ENCODE results near the gene MAML1. TPM values are rescaled to one million over a fixed set of nuclear protein-coding genes. Genes with fewer than 3 reads are reported as not detected.

Gene MAML1
- total and polyA plus RNA-seq, 2 donors (not counting 1 experiment from before 2014, with no cell fraction given), result 12.0 to 50.6 TPM

DNA sequence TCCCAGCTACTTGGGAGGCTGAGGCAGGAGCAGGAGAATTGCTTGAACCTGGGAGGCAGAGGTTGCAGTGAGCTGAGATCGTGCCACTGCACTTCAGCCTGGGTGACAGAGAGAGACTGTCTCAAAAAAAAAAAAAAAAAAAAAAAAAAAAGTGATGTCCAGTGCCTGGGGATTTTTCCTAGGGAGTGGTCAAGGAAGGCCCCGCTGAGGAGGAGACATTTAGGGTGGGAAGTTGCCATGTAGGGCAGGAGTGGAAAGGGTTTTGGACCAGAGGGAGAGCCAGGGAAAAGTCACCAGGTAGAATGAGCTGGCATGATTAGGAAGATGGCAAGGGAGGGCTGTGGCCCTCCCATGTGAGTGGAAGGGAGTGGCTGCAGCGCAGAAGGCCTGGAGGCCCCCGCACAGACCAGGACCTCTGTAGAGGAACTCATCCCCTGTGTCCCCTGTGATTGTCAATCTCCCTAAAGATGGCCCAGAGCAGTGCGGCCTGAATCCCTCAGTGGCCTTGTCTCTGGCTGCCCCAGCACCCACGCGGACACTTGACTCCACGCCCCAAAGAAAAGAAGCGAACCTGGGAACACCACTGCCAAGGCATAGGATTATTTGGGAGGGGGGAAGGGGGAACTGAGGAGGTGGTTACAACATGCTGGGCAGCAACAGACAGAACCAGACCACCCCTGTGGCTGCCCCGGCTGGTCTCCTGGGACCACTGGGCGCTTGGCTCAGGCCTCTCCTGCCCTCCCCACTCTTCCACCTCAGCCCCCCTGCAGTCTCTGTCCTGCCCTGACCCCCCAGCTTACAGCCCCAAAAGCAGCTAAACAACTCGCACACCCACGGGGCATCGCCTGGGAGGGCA, 85.5 kb downstream of the MAML1 start:
- H3K4me1 Mint-ChIP-seq, result peaks cover 50% of the 10 kb centered on the region
- ATAC-seq (ENCODE audit: low read depth), result no peak
- ChIA-PET CTCF (no interaction called here), POLR2A (interaction anchor here (1.9 to 3.4 kb wide), 2 partner anchors 11 to 22 kb away, joined by 8 to 44 read pairs; partner anchors contain the start of gene MGAT4B)
- Histone ChIP-seq H3K36me3 (replicated peaks in 1 of 2; ENCODE audit: control extremely low read depth in 1 of 2, control insufficient read depth in 1 of 2, extremely low read depth in 1 of 2, insufficient read depth in 2 of 2, low read length in 1 of 2) (peaks cover 0 to 10% of the 10 kb centered on the region in 2 experiments), H3K9ac (ENCODE audit: low read length) (peak overlapping the region; percentile 98), H2AFZ (ENCODE audit: insufficient read depth, low read depth, low read length, poor library complexity, severe bottlenecking) (peak overlapping the region; percentile 66), H3K27ac (ENCODE audit: low read length in 2 of 2) (peak overlapping the region; percentile 73 to 98), H3K79me2 (ENCODE audit: control insufficient read depth, insufficient read depth, low read length) (peaks cover 39% of the 10 kb centered on the region), H3K4me2 (replicated peaks; ENCODE audit: low read depth, low read length, poor library complexity, severe bottlenecking) (peak overlapping the region; percentile 98), H3K4me1 (ENCODE audit: control insufficient read depth in 2 of 2, insufficient read depth in 2 of 2, low read length in 2 of 2) (peaks cover 40 to 52% of the 10 kb centered on the region in 2 donors), H4K20me1 (ENCODE audit: control insufficient read depth, insufficient read depth, low read length, poor library complexity, severe bottlenecking) (peaks cover 24% of the 10 kb centered on the region), H3K4me3 (ENCODE audit: control extremely low read depth in 1 of 5, extremely low read depth in 1 of 5, insufficient read depth in 1 of 5, low read depth in 2 of 5, low read length in 4 of 5) (peak overlapping the region in 4 of 5 experiments; percentile 38 to 59 (median 50)), H3K27me3 (replicated peaks in 1 of 4; ENCODE audit: control extremely low read depth in 1 of 4, control insufficient read depth in 3 of 4, insufficient read depth in 4 of 4, low read length in 3 of 4) (peaks cover 0 to 6% (median 0%) of the 10 kb centered on the region in 4 experiments), H3K9me3 (ENCODE audit: control extremely low read depth in 1 of 3, control insufficient read depth in 2 of 3, insufficient read depth in 1 of 3, low read length in 2 of 3) (peaks cover 0 to 3% (median 0%) of the 10 kb centered on the region in 3 donors)
- intact Hi-C loops (cut with micrococcal nuclease), result loop anchor here (5.0 kb wide), 2 partner anchors 254 to 266 kb away; partner anchors contain the start of genes RNF130 and RUFY1
- H3K4me3 Mint-ChIP-seq, result peak overlapping the region; percentile 91
- no peaks in the 10 kb centered on the region for H3K9me3 Mint-ChIP-seq (ENCODE audit: insufficient read depth)
- no peaks in the 10 kb centered on the region for H3K27me3 Mint-ChIP-seq
- WGBS (ENCODE audit: insufficient coverage), result 88% methylated on average over 10 of the region's 14 CpGs
- DNase-seq, result peak; percentile 44
- TF ChIP-seq, protein P1, sequence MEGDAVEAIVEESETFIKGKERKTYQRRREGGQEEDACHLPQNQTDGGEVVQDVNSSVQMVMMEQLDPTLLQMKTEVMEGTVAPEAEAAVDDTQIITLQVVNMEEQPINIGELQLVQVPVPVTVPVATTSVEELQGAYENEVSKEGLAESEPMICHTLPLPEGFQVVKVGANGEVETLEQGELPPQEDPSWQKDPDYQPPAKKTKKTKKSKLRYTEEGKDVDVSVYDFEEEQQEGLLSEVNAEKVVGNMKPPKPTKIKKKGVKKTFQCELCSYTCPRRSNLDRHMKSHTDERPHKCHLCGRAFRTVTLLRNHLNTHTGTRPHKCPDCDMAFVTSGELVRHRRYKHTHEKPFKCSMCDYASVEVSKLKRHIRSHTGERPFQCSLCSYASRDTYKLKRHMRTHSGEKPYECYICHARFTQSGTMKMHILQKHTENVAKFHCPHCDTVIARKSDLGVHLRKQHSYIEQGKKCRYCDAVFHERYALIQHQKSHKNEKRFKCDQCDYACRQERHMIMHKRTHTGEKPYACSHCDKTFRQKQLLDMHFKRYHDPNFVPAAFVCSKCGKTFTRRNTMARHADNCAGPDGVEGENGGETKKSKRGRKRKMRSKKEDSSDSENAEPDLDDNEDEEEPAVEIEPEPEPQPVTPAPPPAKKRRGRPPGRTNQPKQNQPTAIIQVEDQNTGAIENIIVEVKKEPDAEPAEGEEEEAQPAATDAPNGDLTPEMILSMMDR (IDR thresholded peaks at IDR 0.05), result no peak
- TF ChIP-seq EZH2 (IDR thresholded peaks at IDR 0.05; ENCODE audit: borderline replicate concordance, insufficient read depth, low read depth, low read length, poor library complexity, severe bottlenecking), result no peak
- peak overlapping the region; percentile 96 for H3K27ac Mint-ChIP-seq

Measured in B cell (primary cell).